COLO668 (cell line): ENCODE results near the gene ADAMTS7.
"Not testable (repeated sequence)": the region's sequence is repeated elsewhere in the genome, so short reads cannot be mapped to it uniquely, and the experiment has no call there.

ENCODE experiments used
- DNase-seq: peaks from one replicate; lab custom pipeline; 2025; ENCODE audit not compliant: unreplicated experiment; lab: John Stamatoyannopoulos, UW

ADAMTS7 gene

GRCh38 chr15:78726870-78727551, 84.3 kb downstream of the ADAMTS7 start:
- DNase-seq: no peak

GRCh38 chr15:78719819-78720450, 91.3 kb downstream of the ADAMTS7 start:
- not testable (repeated sequence) for DNase-seq

- DNase-seq: no peak
Measured at GRCh38 chr15:78718837-78719236, 92.4 kb downstream of the ADAMTS7 start.

- DNase-seq: no peak
Measured at GRCh38 chr15:78717956-78718656, 93.2 kb downstream of the ADAMTS7 start.

GRCh38 chr15:78716651-78717050, 94.6 kb downstream of the ADAMTS7 start:
- no peak for DNase-seq

GRCh38 chr15:78715930-78716329, 95.3 kb downstream of the ADAMTS7 start:
- no peak for DNase-seq

GRCh38 chr15:78715434-78715833, 95.8 kb downstream of the ADAMTS7 start:
- DNase-seq: no peak

GRCh38 chr15:78714890-78715289, 96.4 kb downstream of the ADAMTS7 start:
- no peak for DNase-seq

- no peak for DNase-seq
Measured at GRCh38 chr15:78712797-78713515, 98.3 kb downstream of the ADAMTS7 start.

GRCh38 chr15:78711638-78712037, 99.6 kb downstream of the ADAMTS7 start:
- no peak for DNase-seq

GRCh38 chr15:78709263-78709882, 101.9 kb downstream of the ADAMTS7 start:
- peak; percentile 62 for DNase-seq
